ENCODE data around the gene LRP1B.

DNA sequence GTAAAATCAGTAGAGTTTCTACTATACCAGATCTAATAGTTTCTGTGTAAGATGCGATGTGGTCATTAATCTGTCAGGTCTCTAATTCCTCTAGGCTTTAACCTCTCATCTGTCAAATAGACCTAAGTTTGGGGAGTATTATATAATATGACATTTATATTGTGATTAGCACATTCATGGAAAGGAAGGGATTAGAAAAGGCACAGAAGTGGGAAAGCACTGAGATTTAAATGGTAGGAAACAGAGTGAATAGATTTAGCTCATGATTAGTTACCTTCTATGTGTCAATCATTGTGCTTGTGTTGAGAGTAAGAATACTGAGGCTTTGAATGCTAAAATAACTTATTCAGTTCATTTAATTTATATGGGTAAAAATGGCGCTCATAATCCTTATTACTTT is 118.0 kb downstream of the LRP1B start:
- TF ChIP-seq, protein P1, sequence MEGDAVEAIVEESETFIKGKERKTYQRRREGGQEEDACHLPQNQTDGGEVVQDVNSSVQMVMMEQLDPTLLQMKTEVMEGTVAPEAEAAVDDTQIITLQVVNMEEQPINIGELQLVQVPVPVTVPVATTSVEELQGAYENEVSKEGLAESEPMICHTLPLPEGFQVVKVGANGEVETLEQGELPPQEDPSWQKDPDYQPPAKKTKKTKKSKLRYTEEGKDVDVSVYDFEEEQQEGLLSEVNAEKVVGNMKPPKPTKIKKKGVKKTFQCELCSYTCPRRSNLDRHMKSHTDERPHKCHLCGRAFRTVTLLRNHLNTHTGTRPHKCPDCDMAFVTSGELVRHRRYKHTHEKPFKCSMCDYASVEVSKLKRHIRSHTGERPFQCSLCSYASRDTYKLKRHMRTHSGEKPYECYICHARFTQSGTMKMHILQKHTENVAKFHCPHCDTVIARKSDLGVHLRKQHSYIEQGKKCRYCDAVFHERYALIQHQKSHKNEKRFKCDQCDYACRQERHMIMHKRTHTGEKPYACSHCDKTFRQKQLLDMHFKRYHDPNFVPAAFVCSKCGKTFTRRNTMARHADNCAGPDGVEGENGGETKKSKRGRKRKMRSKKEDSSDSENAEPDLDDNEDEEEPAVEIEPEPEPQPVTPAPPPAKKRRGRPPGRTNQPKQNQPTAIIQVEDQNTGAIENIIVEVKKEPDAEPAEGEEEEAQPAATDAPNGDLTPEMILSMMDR (IDR thresholded peaks at IDR 0.05): no peak
- no peak for TF ChIP-seq POLR2A (IDR thresholded peaks at IDR 0.05)
